ENCODE data around the gene HMCN1. TPM values are rescaled to one million over a fixed set of nuclear protein-coding genes. Genes with fewer than 3 reads are reported as not detected.
"Not testable (repeated sequence)": the region's sequence is repeated elsewhere in the genome, so short reads cannot be mapped to it uniquely, and the experiment has no call there.

Gene HMCN1
- total and polyA plus RNA-seq, 8 donors = 0.12 to 15.1 (median 0.86) TPM

- 16 to 32% (median 24%) methylated on average over 2 of the region's 2 CpGs for WGBS, 5 donors
- Histone ChIP-seq H3K27ac (no peak overlapping the region), H3K9me3 (no peaks in the 10 kb centered on the region), H3K4me3 (no peak overlapping the region), H3K4me1 (no peaks in the 10 kb centered on the region), H3K27me3 (no peaks in the 10 kb centered on the region), H3K36me3 (no peaks in the 10 kb centered on the region)
- peak in 1 of 2 donors; percentile 40 for DNase-seq
- intact Hi-C loops (cut with DNase I; ENCODE audit: low total_unique reads) = no loop called here
- no peak for TF ChIP-seq CTCF (IDR thresholded peaks at IDR 0.05)
- no peak for TF ChIP-seq POLR2AphosphoS5 (IDR thresholded peaks at IDR 0.05)
- no peak for TF ChIP-seq EP300 (IDR thresholded peaks at IDR 0.05)
- TF ChIP-seq POLR2A (IDR thresholded peaks at IDR 0.05) = no peak
Observed at GRCh38 chr1:185790194-185790735, 56.1 kb downstream of the HMCN1 start.

GRCh38 chr1:185792040-185792439 lies 57.8 kb downstream of the HMCN1 start:
- H3K27ac ChIP-seq = no peak overlapping the region
- no peaks in the 10 kb centered on the region for H3K9me3 ChIP-seq
- no peak overlapping the region for H3K4me3 ChIP-seq
- no peaks in the 10 kb centered on the region for H3K4me1 ChIP-seq
- H3K27me3 ChIP-seq = no peaks in the 10 kb centered on the region
- no peak for TF ChIP-seq CTCF (IDR thresholded peaks at IDR 0.05)
- TF ChIP-seq POLR2A (IDR thresholded peaks at IDR 0.05) = no peak
- no peak for TF ChIP-seq EP300 (IDR thresholded peaks at IDR 0.05)
- TF ChIP-seq POLR2AphosphoS5 (IDR thresholded peaks at IDR 0.05) = no peak
- 59 to 75% (median 68%) methylated on average over 1 of the region's 1 CpG for WGBS, 5 donors
- no peak for DNase-seq
- no peaks in the 10 kb centered on the region for H3K36me3 ChIP-seq
- intact Hi-C loops (cut with DNase I; ENCODE audit: low total_unique reads) = no loop called here

- H3K36me3 ChIP-seq; H3K4me3 ChIP-seq; H3K27ac ChIP-seq; DNase-seq; H3K27me3 ChIP-seq; intact Hi-C loops (cut with DNase I; ENCODE audit: low total_unique reads); H3K4me1 ChIP-seq: not testable (repeated sequence)
- H3K9me3 ChIP-seq = peaks cover 0 to 10% (median 2%) of the 10 kb centered on the region in 4 donors
- WGBS, 5 donors = 81 to 94% (median 85%) methylated on average over 2 of the region's 2 CpGs
Observed at GRCh38 chr1:185794495-185794894, 60.3 kb downstream of the HMCN1 start.

- DNase-seq = no peak
- WGBS, 5 donors = 93 to 100% (median 98%) methylated on average over 1 of the region's 1 CpG
- Histone ChIP-seq H3K27me3 (no peaks in the 10 kb centered on the region), H3K36me3 (no peaks in the 10 kb centered on the region), H3K4me3 (no peak overlapping the region), H3K4me1 (no peaks in the 10 kb centered on the region), H3K27ac (no peak overlapping the region), H3K9me3 (peaks cover 0 to 16% (median 3%) of the 10 kb centered on the region in 4 donors)
- intact Hi-C loops (cut with DNase I; ENCODE audit: low total_unique reads) = no loop called here
- no peak for TF ChIP-seq EP300 (IDR thresholded peaks at IDR 0.05)
- no peak for TF ChIP-seq POLR2AphosphoS5 (IDR thresholded peaks at IDR 0.05)
- TF ChIP-seq CTCF (IDR thresholded peaks at IDR 0.05) = no peak
- no peak for TF ChIP-seq POLR2A (IDR thresholded peaks at IDR 0.05)
Observed at GRCh38 chr1:185795181-185795580, 61.0 kb downstream of the HMCN1 start.

GRCh38 chr1:185798505-185798904 lies 64.3 kb downstream of the HMCN1 start:
- TF ChIP-seq EP300 (IDR thresholded peaks at IDR 0.05) (no peak), POLR2A (IDR thresholded peaks at IDR 0.05) (no peak), CTCF (IDR thresholded peaks at IDR 0.05) (no peak), POLR2AphosphoS5 (IDR thresholded peaks at IDR 0.05) (no peak)
- Histone ChIP-seq H3K4me3 (no peak overlapping the region), H3K9me3 (peaks cover 0 to 16% (median 3%) of the 10 kb centered on the region in 4 donors), H3K27me3 (no peaks in the 10 kb centered on the region), H3K36me3 (no peaks in the 10 kb centered on the region), H3K27ac (no peak overlapping the region), H3K4me1 (no peaks in the 10 kb centered on the region)
- no peak for DNase-seq
- intact Hi-C loops (cut with DNase I; ENCODE audit: low total_unique reads) = no loop called here

Measured in stomach (tissue), 9 donors.